ENCODE results near the gene PRR20C.

PRR20C gene

GRCh38 chr13:57191667-57192066, 37.8 kb downstream of the PRR20C start:
- TF ChIP-seq CTCF (IDR thresholded peaks at IDR 0.05): no peak
- no peak overlapping the region for H3K27ac ChIP-seq
